SK-N-SH (cell line): ENCODE results near the gene PRTFDC1. TPM values are rescaled to one million over a fixed set of nuclear protein-coding genes. Genes with fewer than 3 reads are reported as not detected.

Experiments
- CTCF ChIA-PET: fragments of 300-600, 350-600 bp; formaldehyde crosslinking; extraction: SDS; loops from one replicate; lab custom pipeline; 2021; lab: Yijun Ruan, JAX
- POLR2A ChIA-PET: fragments of 350-600 bp; sonication (Branson Sonifier 250); formaldehyde crosslinking; extraction: SDS; loops from one replicate; lab custom pipeline; 2020; ENCODE audit warnings: antibody characterized with exemption, inconsistent platforms; lab: Yijun Ruan, JAX
- DNase-seq: peaks from one replicate; pipeline ENCODE4 v3.0.0; 2012
- H2AFZ ChIP-seq: fragments of 200-600 bp; sonication (generic); 2 replicates; pipeline ENCODE4 v1.8.1; 2016; ENCODE audit warnings: antibody characterized with exemption, mild to moderate bottlenecking, low read depth
- H3F3A ChIP-seq: fragments of 200-600 bp; sonication (generic); replicated peaks from 2 replicates; pipeline ENCODE3; 2016; ENCODE audit warnings: antibody characterized with exemption, mild to moderate bottlenecking; ENCODE audit not compliant: insufficient read depth
- H3K27ac ChIP-seq, 2 experiments: fragments of 200-500 bp in 1 of 2; fragments of 200-600 bp in 1 of 2; sonication (Bioruptor generic) in 1 of 2; sonication (generic), shearing (Covaris generic) in 1 of 2; 2 replicates each; pipeline versions ENCODE4 v1.5.1 to v1.6.1; 2014 to 2016; ENCODE audit warnings: low read depth in 2 of 2, inconsistent platforms in 1 of 2, low read length in 1 of 2, mild to moderate bottlenecking in 1 of 2, mixed read lengths in 1 of 2
- H3K27me3 ChIP-seq: fragments of 200-600 bp; sonication (generic), shearing (Covaris generic); 2 replicates; pipeline ENCODE4 v1.6.1; 2016; ENCODE audit warnings: mixed run types; ENCODE audit not compliant: insufficient read depth
- H3K36me3 ChIP-seq, 2 experiments: fragments of 200-500 bp in 1 of 2; fragments of 200-600 bp in 1 of 2; sonication (Bioruptor generic) in 1 of 2; sonication (generic) in 1 of 2; replicated peaks in 1 of 2; 2 replicates each; pipeline versions ENCODE3 to v1.5.1; 2014 to 2016; ENCODE audit warnings: low read length in 1 of 2, mild to moderate bottlenecking in 1 of 2; ENCODE audit not compliant: insufficient read depth in 2 of 2, control insufficient read depth in 1 of 2
- H3K4me1 ChIP-seq, 2 experiments: fragments of 200-500 bp in 1 of 2; fragments of 200-600 bp in 1 of 2; sonication (Bioruptor generic) in 1 of 2; sonication (generic), shearing (Covaris generic) in 1 of 2; 2 replicates each; pipeline versions ENCODE4 v1.5.1 to v1.6.1; 2014 to 2016; ENCODE audit warnings: low read depth in 1 of 2, low read length in 1 of 2, mixed run types in 1 of 2; ENCODE audit not compliant: insufficient read depth in 2 of 2, control insufficient read depth in 1 of 2
- H3K4me2 ChIP-seq: fragments of 200-600 bp; sonication (generic), shearing (Covaris generic); 2 replicates; pipeline ENCODE4 v1.6.1; 2017; ENCODE audit warnings: mixed run types
- H3K4me3 ChIP-seq, 2 experiments: fragments of 200-500 bp in 1 of 2; fragments of 200-600 bp in 1 of 2; sonication (Bioruptor generic) in 1 of 2; sonication (generic), shearing (Covaris generic) in 1 of 2; 2 replicates each; pipeline versions ENCODE4 v1.5.1 to v1.8.1; 2014 to 2016; ENCODE audit warnings: low read depth in 2 of 2, inconsistent platforms in 1 of 2, low read length in 1 of 2, mild to moderate bottlenecking in 1 of 2, mixed read lengths in 1 of 2, moderate library complexity in 1 of 2
- H3K79me2 ChIP-seq: fragments of 200-600 bp; sonication (generic); 2 replicates; pipeline ENCODE4 v1.8.1; 2017; ENCODE audit warnings: mild to moderate bottlenecking; ENCODE audit not compliant: insufficient read depth
- H3K9ac ChIP-seq: fragments of 200-600 bp; sonication (generic); 2 replicates; pipeline ENCODE4 v1.6.1; 2017; ENCODE audit warnings: mixed run types
- H3K9me2 ChIP-seq: fragments of 200-600 bp; sonication (generic); 2 replicates; pipeline ENCODE4 v1.6.1; 2017; ENCODE audit warnings: mixed run types
- H3K9me3 ChIP-seq: fragments of 200-600 bp; sonication (generic); 2 replicates; pipeline ENCODE4 v1.6.1; 2017; ENCODE audit warnings: mixed run types, mild to moderate bottlenecking, moderate library complexity
- H4K20me1 ChIP-seq: fragments of 200-600 bp; sonication (generic); 2 replicates; pipeline ENCODE4 v1.6.1; 2017; ENCODE audit warnings: mild to moderate bottlenecking, mixed run types; ENCODE audit not compliant: insufficient read depth
- EP300 ChIP-seq, 2 experiments: IDR thresholded peaks; 2 replicates each; pipeline versions ENCODE4 v1.4.0 to v1.6.1; 2012; ENCODE audit warnings: borderline replicate concordance in 1 of 2, low read depth in 1 of 2, low read length in 1 of 2
- FOSL2 ChIP-seq: IDR thresholded peaks from 2 replicates; pipeline ENCODE4 v1.4.0; 2012; ENCODE audit warnings: low read depth, mild to moderate bottlenecking, moderate library complexity, borderline replicate concordance
- FOXJ3 ChIP-seq: sonication (generic); formaldehyde crosslinking; IDR thresholded peaks from 2 replicates; pipeline ENCODE4 v1.5.1; 2020; ENCODE audit warnings: mild to moderate bottlenecking, missing genetic modification reagents
- JUND ChIP-seq: IDR thresholded peaks from 2 replicates; pipeline ENCODE4 v1.4.0; 2012
- MAX ChIP-seq: IDR thresholded peaks from 2 replicates; pipeline ENCODE4 v1.4.0; 2012; ENCODE audit warnings: low read depth
- NFIC ChIP-seq: IDR thresholded peaks from 2 replicates; pipeline ENCODE4 v1.4.0; 2012; ENCODE audit warnings: borderline replicate concordance
- SMC3 ChIP-seq: IDR thresholded peaks from 2 replicates; pipeline ENCODE4 v1.6.1; 2012; ENCODE audit warnings: low read depth, low read length, improper control_type of control experiment
- TCF12 ChIP-seq: IDR thresholded peaks from 2 replicates; pipeline ENCODE4 v1.4.0; 2012
- YY1 ChIP-seq: IDR thresholded peaks from 2 replicates; pipeline ENCODE4 v1.4.0; 2012; ENCODE audit warnings: low read depth, mild to moderate bottlenecking
- WGBS: methylation state at CpG from one replicate; pipeline ENCODE4 v1.1.6; 2017; ENCODE audit warnings: low lambda C conversion rate; 5-methylcytosine and 5-hydroxymethylcytosine counted together
- polyA plus RNA-seq, 3 experiments: library from polyadenylated mRNA; depleted of rRNA; stranded (reverse); fragments of >200 nt; gene quantifications; 2 replicates each; pipeline ENCODE4 v1.2.3, GENCODE V29; 2012
- TF ChIP-seq, protein P1 (sequence below): fragments of 150-350 bp; IDR thresholded peaks from 2 replicates; pipeline ENCODE4 v1.6.1; 2016; ENCODE audit warnings: mild to moderate bottlenecking, low read depth, low read length
- TF ChIP-seq, protein P2 (sequence below): IDR thresholded peaks from 2 replicates; pipeline ENCODE4; 2012
- TF ChIP-seq, protein P3 (sequence below): fragments of 200-600 bp; sonication (generic); IDR thresholded peaks from 2 replicates; pipeline ENCODE4 v1.6.1; 2017; ENCODE audit warnings: antibody characterized with exemption, mild to moderate bottlenecking, moderate library complexity
- TF ChIP-seq, protein P4 (sequence below): IDR thresholded peaks from 2 replicates; pipeline ENCODE4 v1.4.0; 2012; ENCODE audit warnings: low read depth, borderline replicate concordance

PRTFDC1 gene
- polyA plus RNA-seq, 1 of the 3 experiments (the other 2 are of a cell fraction): 6.6 TPM

DNA sequence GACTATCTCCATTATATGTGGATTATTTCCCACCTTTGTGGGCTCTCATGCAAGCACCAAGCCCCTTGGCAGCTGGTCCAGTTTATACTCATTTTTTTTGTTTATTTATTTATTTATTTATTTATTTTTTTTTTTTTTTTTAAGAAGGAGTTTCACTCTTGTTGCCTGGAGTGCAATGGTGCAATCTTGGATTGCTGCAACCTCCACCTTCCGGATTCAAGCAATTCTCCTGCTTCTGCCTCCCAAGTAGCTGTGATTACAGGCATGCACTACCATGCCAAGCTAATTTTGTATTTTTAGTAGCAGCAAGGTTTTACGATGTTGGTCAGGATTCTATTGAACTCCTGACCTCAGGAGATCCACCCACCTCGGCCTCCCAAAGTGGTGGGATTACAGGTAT, 2.8 kb downstream of the PRTFDC1 start:
- H2AFZ ChIP-seq: no peak overlapping the region
- no peaks in the 10 kb centered on the region for H3K36me3 ChIP-seq
- no peaks in the 10 kb centered on the region for H3K9me2 ChIP-seq
- no peak for DNase-seq
- no peaks in the 10 kb centered on the region for H3K9me3 ChIP-seq
- 95% methylated on average over 3 of the region's 3 CpGs for WGBS
- H4K20me1 ChIP-seq: no peaks in the 10 kb centered on the region
- H3K27ac ChIP-seq: no peak overlapping the region
- no peaks in the 10 kb centered on the region for H3K79me2 ChIP-seq
- POLR2A ChIA-PET: no interaction called here
- TF ChIP-seq FOXJ3 (CRISPR knock-in tag) (no peak), MAX (no peak), SMC3 (no peak)
- no peaks in the 10 kb centered on the region for H3K27me3 ChIP-seq
- CTCF ChIA-PET: interaction anchor here (1.5 to 1.6 kb wide), 2 partner anchors 21 to 40 kb away, joined by 3 to 4 read pairs; no protein-coding TSS in a partner anchor
- peaks cover 11 to 16% of the 10 kb centered on the region in 2 experiments; a peak in 3 of 4 replicates for H3K4me1 ChIP-seq
- H3K9ac ChIP-seq: no peak overlapping the region
- H3K4me3 ChIP-seq: no peak overlapping the region
- H3K4me2 ChIP-seq: no peak overlapping the region
- peaks cover 15% of the 10 kb centered on the region for H3F3A ChIP-seq

GRCh38 chr10:24947304-24948097, 4.9 kb downstream of the PRTFDC1 start:
- Histone ChIP-seq H3K9me2 (no peaks in the 10 kb centered on the region), H3K9me3 (no peaks in the 10 kb centered on the region), H2AFZ (no peak overlapping the region), H3K4me2 (peak overlapping the region; percentile 52; the same call in 1 of the 2 replicates), H3K36me3 (no peaks in the 10 kb centered on the region), H3K4me3 (no peak overlapping the region), H4K20me1 (no peaks in the 10 kb centered on the region), H3F3A (peaks cover 15% of the 10 kb centered on the region), H3K27me3 (no peaks in the 10 kb centered on the region), H3K9ac (peak overlapping the region; percentile 23; the same call in 1 of the 2 replicates), H3K27ac (peak overlapping the region in 1 of 2 experiments; percentile 86; a peak in 2 of 4 replicates), H3K4me1 (peaks cover 10 to 11% of the 10 kb centered on the region in 2 experiments; a peak in 3 of 4 replicates), H3K79me2 (no peaks in the 10 kb centered on the region)
- no peak for TF ChIP-seq YY1
- TF ChIP-seq, protein P1, sequence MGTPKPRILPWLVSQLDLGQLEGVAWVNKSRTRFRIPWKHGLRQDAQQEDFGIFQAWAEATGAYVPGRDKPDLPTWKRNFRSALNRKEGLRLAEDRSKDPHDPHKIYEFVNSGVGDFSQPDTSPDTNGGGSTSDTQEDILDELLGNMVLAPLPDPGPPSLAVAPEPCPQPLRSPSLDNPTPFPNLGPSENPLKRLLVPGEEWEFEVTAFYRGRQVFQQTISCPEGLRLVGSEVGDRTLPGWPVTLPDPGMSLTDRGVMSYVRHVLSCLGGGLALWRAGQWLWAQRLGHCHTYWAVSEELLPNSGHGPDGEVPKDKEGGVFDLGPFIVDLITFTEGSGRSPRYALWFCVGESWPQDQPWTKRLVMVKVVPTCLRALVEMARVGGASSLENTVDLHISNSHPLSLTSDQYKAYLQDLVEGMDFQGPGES: no peak
- TF ChIP-seq, protein P2, sequence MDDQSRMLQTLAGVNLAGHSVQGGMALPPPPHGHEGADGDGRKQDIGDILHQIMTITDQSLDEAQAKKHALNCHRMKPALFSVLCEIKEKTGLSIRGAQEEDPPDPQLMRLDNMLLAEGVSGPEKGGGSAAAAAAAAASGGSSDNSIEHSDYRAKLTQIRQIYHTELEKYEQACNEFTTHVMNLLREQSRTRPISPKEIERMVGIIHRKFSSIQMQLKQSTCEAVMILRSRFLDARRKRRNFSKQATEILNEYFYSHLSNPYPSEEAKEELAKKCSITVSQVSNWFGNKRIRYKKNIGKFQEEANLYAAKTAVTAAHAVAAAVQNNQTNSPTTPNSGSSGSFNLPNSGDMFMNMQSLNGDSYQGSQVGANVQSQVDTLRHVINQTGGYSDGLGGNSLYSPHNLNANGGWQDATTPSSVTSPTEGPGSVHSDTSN: peak; percentile 6; the same call in 1 of the 2 replicates
- peak; percentile 38; the same call in 1 of the 2 replicates for TF ChIP-seq NFIC
- 0 out of 4 replicates have a peak, but pooled peaks of 1 of the 2 experiments have one; percentile 36 for TF ChIP-seq EP300 (IDR thresholded peaks at IDR 0.05; ENCODE audit: borderline replicate concordance in 1 of 2, low read depth in 1 of 2, low read length in 1 of 2)
- peak; percentile 46 for TF ChIP-seq JUND
- TF ChIP-seq, protein P3, sequence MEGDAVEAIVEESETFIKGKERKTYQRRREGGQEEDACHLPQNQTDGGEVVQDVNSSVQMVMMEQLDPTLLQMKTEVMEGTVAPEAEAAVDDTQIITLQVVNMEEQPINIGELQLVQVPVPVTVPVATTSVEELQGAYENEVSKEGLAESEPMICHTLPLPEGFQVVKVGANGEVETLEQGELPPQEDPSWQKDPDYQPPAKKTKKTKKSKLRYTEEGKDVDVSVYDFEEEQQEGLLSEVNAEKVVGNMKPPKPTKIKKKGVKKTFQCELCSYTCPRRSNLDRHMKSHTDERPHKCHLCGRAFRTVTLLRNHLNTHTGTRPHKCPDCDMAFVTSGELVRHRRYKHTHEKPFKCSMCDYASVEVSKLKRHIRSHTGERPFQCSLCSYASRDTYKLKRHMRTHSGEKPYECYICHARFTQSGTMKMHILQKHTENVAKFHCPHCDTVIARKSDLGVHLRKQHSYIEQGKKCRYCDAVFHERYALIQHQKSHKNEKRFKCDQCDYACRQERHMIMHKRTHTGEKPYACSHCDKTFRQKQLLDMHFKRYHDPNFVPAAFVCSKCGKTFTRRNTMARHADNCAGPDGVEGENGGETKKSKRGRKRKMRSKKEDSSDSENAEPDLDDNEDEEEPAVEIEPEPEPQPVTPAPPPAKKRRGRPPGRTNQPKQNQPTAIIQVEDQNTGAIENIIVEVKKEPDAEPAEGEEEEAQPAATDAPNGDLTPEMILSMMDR: no peak
- TF ChIP-seq, protein P4, sequence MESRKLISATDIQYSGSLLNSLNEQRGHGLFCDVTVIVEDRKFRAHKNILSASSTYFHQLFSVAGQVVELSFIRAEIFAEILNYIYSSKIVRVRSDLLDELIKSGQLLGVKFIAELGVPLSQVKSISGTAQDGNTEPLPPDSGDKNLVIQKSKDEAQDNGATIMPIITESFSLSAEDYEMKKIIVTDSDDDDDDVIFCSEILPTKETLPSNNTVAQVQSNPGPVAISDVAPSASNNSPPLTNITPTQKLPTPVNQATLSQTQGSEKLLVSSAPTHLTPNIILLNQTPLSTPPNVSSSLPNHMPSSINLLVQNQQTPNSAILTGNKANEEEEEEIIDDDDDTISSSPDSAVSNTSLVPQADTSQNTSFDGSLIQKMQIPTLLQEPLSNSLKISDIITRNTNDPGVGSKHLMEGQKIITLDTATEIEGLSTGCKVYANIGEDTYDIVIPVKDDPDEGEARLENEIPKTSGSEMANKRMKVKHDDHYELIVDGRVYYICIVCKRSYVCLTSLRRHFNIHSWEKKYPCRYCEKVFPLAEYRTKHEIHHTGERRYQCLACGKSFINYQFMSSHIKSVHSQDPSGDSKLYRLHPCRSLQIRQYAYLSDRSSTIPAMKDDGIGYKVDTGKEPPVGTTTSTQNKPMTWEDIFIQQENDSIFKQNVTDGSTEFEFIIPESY: no peak
- peak; percentile 63; the same call in 1 of the 2 replicates for TF ChIP-seq TCF12
- TF ChIP-seq SMC3: no peak
- peak; percentile 81; the same call in 1 of the 2 replicates for TF ChIP-seq FOSL2
- DNase-seq: no peak
- ChIA-PET CTCF (interaction anchor here (0.8 to 1.3 kb wide), 3 partner anchors 9 to 305 kb away, joined by 3 read pairs; no protein-coding TSS in a partner anchor), POLR2A (no interaction called here)
- WGBS: 52% methylated on average over 4 of the region's 4 CpGs
